K562 (cell line): ENCODE data around the gene SACS. TPM values are rescaled to one million over a fixed set of nuclear protein-coding genes. Genes with fewer than 3 reads are reported as not detected.

Experiments used
- ATAC-seq: fragments of 200-7000 bp; cut with Tn5 transposase; 3 replicates; pipeline ENCODE4 v1.9.1; 2020; ENCODE audit warnings: moderate library complexity
- BruUV-seq: library from RNA; stranded (reverse); fragments of 400-500 nt; replicated peaks from 2 replicates; lab custom pipeline; 2021; lab: Mats Ljungman, UMichigan
- CTCF ChIA-PET: fragments of 300-600 bp; formaldehyde crosslinking; extraction: SDS; loops from one replicate; lab custom pipeline; 2021; ENCODE audit warnings: low intra/inter-chr PET ratio; lab: Yijun Ruan, JAX
- POLR2A ChIA-PET: fragments of 300-600, 350-650 bp; sonication (Branson Sonifier 250); formaldehyde crosslinking; extraction: SDS; loops from one replicate; lab custom pipeline; 2021; ENCODE audit warnings: antibody characterized with exemption, inconsistent platforms; lab: Yijun Ruan, JAX
- DNase-seq, 4 experiments: peaks; one replicate each; pipeline versions ENCODE4 v3.0.0 to v3.0.0-alpha.2; 2011 to 2018; ENCODE audit warnings: low spot score in 3 of 4, mixed read lengths in 3 of 4; ENCODE audit errors: extremely low read depth in 1 of 4
- FAIRE-seq: peaks from 2 replicates; lab custom pipeline; 2011; peaks lifted over from hg19 to GRCh38; lab: Jason Lieb, UNC
- H2AFZ ChIP-seq: 2 replicates; pipeline ENCODE4 v1.6.0; 2011; ENCODE audit warnings: low read depth, low read length, control low read depth, inconsistent platforms
- H3K27ac ChIP-seq: fragments of 200-600 bp; 3 replicates; pipeline ENCODE4 v1.8.0; 2011; ENCODE audit warnings: low read depth, mild to moderate bottlenecking, control low read depth, inconsistent platforms, low read length, moderate library complexity, mixed read lengths; ENCODE audit errors: extremely low read depth
- H3K27me3 ChIP-seq, 2 experiments: fragments of 300-600 bp in 1 of 2; 2 replicates in 1 of 2; 3 replicates in 1 of 2; pipeline versions ENCODE4 v1.6.0 to v1.8.0; 2011; ENCODE audit warnings: inconsistent platforms in 2 of 2, low read length in 2 of 2, mild to moderate bottlenecking in 1 of 2, mixed read lengths in 1 of 2, moderate library complexity in 1 of 2; ENCODE audit not compliant: control insufficient read depth in 2 of 2, insufficient read depth in 2 of 2
- H3K36me3 ChIP-seq: fragments of 300-600 bp; 3 replicates; pipeline ENCODE4 v1.8.0; 2011; ENCODE audit warnings: mild to moderate bottlenecking, low read length, inconsistent platforms; ENCODE audit not compliant: control insufficient read depth, insufficient read depth
- H3K4me1 ChIP-seq, 2 experiments: fragments of 200-600 bp in 1 of 2; replicated peaks in 1 of 2; 2 replicates in 1 of 2; 3 replicates in 1 of 2; pipeline versions ENCODE4 v1.5.1 to v1.8.0; 2011; ENCODE audit warnings: inconsistent platforms in 2 of 2, low read length in 2 of 2, mild to moderate bottlenecking in 1 of 2, mixed read lengths in 1 of 2, moderate library complexity in 1 of 2; ENCODE audit not compliant: control insufficient read depth in 2 of 2, insufficient read depth in 2 of 2
- H3K4me2 ChIP-seq: 2 replicates; pipeline ENCODE4 v1.6.1; 2011; ENCODE audit warnings: low read length, control low read depth, inconsistent platforms, mixed read lengths; ENCODE audit not compliant: insufficient read depth
- H3K4me3 ChIP-seq: fragments of 200-600 bp; sonication (generic), shearing (Covaris generic); 2 replicates; pipeline ENCODE4 v1.5.1; 2016; ENCODE audit warnings: control low read depth, inconsistent platforms
- H3K79me2 ChIP-seq: fragments of 200-600 bp; 3 replicates; pipeline ENCODE4 v1.8.0; 2011; ENCODE audit warnings: low read length, inconsistent platforms; ENCODE audit not compliant: control insufficient read depth, insufficient read depth
- H3K9ac ChIP-seq, 2 experiments: 2 replicates each; pipeline versions ENCODE4 v1.6.0 to v1.6.1; 2011; ENCODE audit warnings: low read depth in 2 of 2, low read length in 2 of 2, control low read depth in 1 of 2, inconsistent platforms in 1 of 2, mild to moderate bottlenecking in 1 of 2, mixed read lengths in 1 of 2; ENCODE audit not compliant: insufficient read depth in 1 of 2
- H3K9me1 ChIP-seq: one replicate; pipeline ENCODE4 v1.6.0; 2011; ENCODE audit warnings: inconsistent platforms, mild to moderate bottlenecking, low read length, moderate library complexity; ENCODE audit not compliant: control insufficient read depth, insufficient read depth
- H3K9me3 ChIP-seq: replicated peaks from 2 replicates; pipeline ENCODE4 v1.5.1; 2011; ENCODE audit warnings: low read depth, low read length, inconsistent platforms; ENCODE audit not compliant: control insufficient read depth, insufficient read depth
- H4K20me1 ChIP-seq: replicated peaks from 2 replicates; pipeline ENCODE4 v1.6.1; 2011; ENCODE audit warnings: low read length, inconsistent platforms, mixed read lengths; ENCODE audit not compliant: control insufficient read depth, insufficient read depth
- FIP1L1 ChIP-seq: fragments of 200-400 bp; formaldehyde crosslinking; IDR thresholded peaks from 2 replicates; pipeline ENCODE4 v1.6.1; 2018; ENCODE audit warnings: mild to moderate bottlenecking, low read depth, low read length; ENCODE audit not compliant: poor library complexity, severe bottlenecking
- HOXB6 ChIP-seq: fragments of 250-450 bp; sonication (Bioruptor Pico); IDR thresholded peaks from 2 replicates; pipeline ENCODE4 v1.5.1; 2022; ENCODE audit warnings: mild to moderate bottlenecking, borderline replicate concordance
- RBM22 ChIP-seq: fragments of 200-400 bp; formaldehyde crosslinking; IDR thresholded peaks from 2 replicates; pipeline ENCODE4 v1.6.1; 2018; ENCODE audit warnings: low read length, low read depth; ENCODE audit not compliant: poor library complexity, severe bottlenecking
- RFX5 ChIP-seq: IDR thresholded peaks from 2 replicates; pipeline ENCODE4 v1.6.1; 2011; ENCODE audit warnings: low read depth, mild to moderate bottlenecking, improper control_type of control experiment, low read length
- ZNF778 ChIP-seq: fragments of 450-650 bp; formaldehyde crosslinking; IDR thresholded peaks from 2 replicates; pipeline ENCODE4 v1.4.0; 2020; ENCODE audit warnings: mild to moderate bottlenecking, moderate library complexity
- WGBS: fragments of 100-300 bp; shearing (Covaris generic); methylation state at CpG from one replicate; pipeline ENCODE4 v1.1.6; 2016; ENCODE audit warnings: low coverage, mixed read lengths; ENCODE audit not compliant: insufficient coverage; ENCODE audit errors: missing lambda C conversion rate; 5-methylcytosine and 5-hydroxymethylcytosine counted together
- in situ Hi-C: fragments of 300-500 bp; cut with MboI; formaldehyde crosslinking; loops from 4 replicates; pipeline ENCODE4 v1.15.0; 2018; ENCODE audit warnings: inconsistent platforms, mixed read lengths
- intact Hi-C: fragments of 100-400 bp; cut with micrococcal nuclease; formaldehyde crosslinking; loops from 2 replicates; pipeline ENCODE4 v1.14.2; 2022
- polyA plus RNA-seq, 8 experiments: library from polyadenylated mRNA; depleted of rRNA in 4 of 8; stranded (reverse) in 5 of 8; unstranded in 3 of 8; fragments of >200 nt; fragmentation: Nextera tagmentation in 2 of 8; fragmentation: Illumina TruSeq in 1 of 8; extraction: Ambion mirVana in 2 of 8; extraction: Trizol in 1 of 8; gene quantifications; 2 replicates each; pipeline versions ENCODE4 v1.2.1 to v1.2.3, GENCODE V29; 2011 to 2014; ENCODE audit warnings: inconsistent platforms in 1 of 8, missing spikeins in 1 of 8
- total RNA-seq, 7 experiments: library from RNA; depleted of rRNA in 6 of 7; stranded (reverse); fragments of >200 nt in 6 of 7; fragmentation: Illumina TruSeq in 2 of 7; extraction: Trizol in 2 of 7; gene quantifications; 2 replicates each; pipeline versions ENCODE4 v1.2.1 to v1.2.3, GENCODE V29; 2011 to 2021; ENCODE audit warnings: low replicate concordance in 1 of 7
- TF ChIP-seq, protein P1 (sequence below): sonication (generic); formaldehyde crosslinking; IDR thresholded peaks from 2 replicates; pipeline ENCODE4 v1.8.0; 2022; ENCODE audit warnings: mild to moderate bottlenecking, low read depth, missing genetic modification reagents
- TF ChIP-seq, protein P2 (sequence below): fragments of 250-450 bp; sonication (Bioruptor Pico); IDR thresholded peaks from 2 replicates; pipeline ENCODE4 v1.8.0; 2022; ENCODE audit warnings: moderate library complexity, mild to moderate bottlenecking, inconsistent platforms

The SACS gene
- total and polyA plus RNA-seq, 9 of the 15 experiments (the other 6 are each of a cell fraction or from before 2014, with no cell fraction given), result 4.7 to 28.2 (median 18.9) TPM

DNA sequence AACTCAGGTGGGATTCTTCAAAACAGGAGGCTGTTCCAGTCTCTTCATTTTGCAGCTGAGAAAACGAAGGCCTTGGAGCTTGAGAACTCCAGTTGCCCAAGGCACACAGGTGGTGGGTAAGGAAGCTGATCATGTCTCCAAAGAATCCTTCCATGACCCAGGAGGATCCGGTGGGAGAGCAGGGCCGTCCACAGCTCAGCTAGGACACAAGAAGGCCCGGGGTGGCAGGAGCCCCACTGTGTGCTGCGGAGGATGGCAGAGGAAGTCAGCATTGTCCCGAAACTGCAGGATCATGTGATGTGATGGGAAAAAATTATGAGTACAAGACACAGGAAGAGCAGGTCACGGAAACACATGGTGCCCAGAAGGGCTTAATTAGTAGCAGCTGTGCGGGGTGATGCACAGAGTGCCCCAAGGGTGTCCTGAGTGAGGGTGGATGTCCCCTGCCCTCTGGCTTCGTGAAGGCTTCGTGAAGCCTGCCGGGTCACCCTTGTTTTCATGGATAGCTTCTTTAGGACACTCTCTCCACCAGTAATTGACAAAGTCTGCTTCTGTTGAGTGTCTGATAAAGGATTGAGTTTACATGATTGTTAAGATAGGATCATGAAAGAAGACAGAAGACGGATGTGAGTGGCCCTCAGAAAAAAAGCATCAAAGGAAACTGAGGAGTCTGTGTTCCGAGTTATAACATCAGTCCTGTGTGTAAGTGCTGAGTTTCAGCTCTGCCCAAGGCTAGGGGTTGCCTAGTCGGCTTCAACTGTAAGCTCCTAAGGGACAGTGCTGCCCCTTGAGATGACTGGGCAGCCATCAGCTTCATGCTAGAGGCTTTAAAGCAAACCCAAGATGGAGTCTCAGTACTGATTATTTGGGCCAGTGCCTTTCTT lies 33.8 kb upstream of the SACS start:
- H3K4me2 ChIP-seq, result no peak overlapping the region
- H3K36me3 ChIP-seq, result no peaks in the 10 kb centered on the region
- H3K4me1 ChIP-seq, result peaks cover 0 to 8% of the 10 kb centered on the region in 2 experiments; a peak in 2 of 5 replicates
- H3K27ac ChIP-seq, result no peak overlapping the region
- ChIA-PET CTCF (interaction anchor here (0.7 to 1.3 kb wide), 2 partner anchors 404 to 433 kb away, joined by 3 to 4 read pairs; no protein-coding TSS in a partner anchor), POLR2A (interaction anchor here (1.0 kb wide), 1 partner anchor 9 kb away, joined by 3 read pairs; no protein-coding TSS in a partner anchor)
- intact Hi-C loops (loop anchor here (10.0 kb wide), 2 partner anchors 248 to 428 kb away; partner anchors contain the start of gene C1QTNF9B), in situ Hi-C loops (loop anchor here (10.0 kb wide), 1 partner anchor 428 kb away; the partner anchor contains the start of gene C1QTNF9B)
- H3K9me3 ChIP-seq, result no peaks in the 10 kb centered on the region
- H3K9me1 ChIP-seq, result no peaks in the 10 kb centered on the region
- no peak for FAIRE-seq
- no peak for DNase-seq
- H2AFZ ChIP-seq, result no peak overlapping the region
- peaks cover 0 to 11% of the 10 kb centered on the region in 2 experiments; a peak in 2 of 5 replicates for H3K27me3 ChIP-seq
- 5% methylated on average over 11 of the region's 14 CpGs for WGBS
- H4K20me1 ChIP-seq, result no peaks in the 10 kb centered on the region
- no peak overlapping the region for H3K4me3 ChIP-seq
- ATAC-seq, result no peak
- no peak for TF ChIP-seq RBM22
- no peak for TF ChIP-seq HOXB6 (CRISPR knock-in tag)
- TF ChIP-seq, protein P1, sequence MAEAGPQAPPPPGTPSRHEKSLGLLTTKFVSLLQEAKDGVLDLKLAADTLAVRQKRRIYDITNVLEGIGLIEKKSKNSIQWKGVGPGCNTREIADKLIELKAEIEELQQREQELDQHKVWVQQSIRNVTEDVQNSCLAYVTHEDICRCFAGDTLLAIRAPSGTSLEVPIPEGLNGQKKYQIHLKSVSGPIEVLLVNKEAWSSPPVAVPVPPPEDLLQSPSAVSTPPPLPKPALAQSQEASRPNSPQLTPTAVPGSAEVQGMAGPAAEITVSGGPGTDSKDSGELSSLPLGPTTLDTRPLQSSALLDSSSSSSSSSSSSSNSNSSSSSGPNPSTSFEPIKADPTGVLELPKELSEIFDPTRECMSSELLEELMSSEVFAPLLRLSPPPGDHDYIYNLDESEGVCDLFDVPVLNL, result no peak
- TF ChIP-seq FIP1L1, result no peak
- TF ChIP-seq ZNF778 (CRISPR knock-in tag), result no peak
- no peak for TF ChIP-seq RFX5
- TF ChIP-seq, protein P2, sequence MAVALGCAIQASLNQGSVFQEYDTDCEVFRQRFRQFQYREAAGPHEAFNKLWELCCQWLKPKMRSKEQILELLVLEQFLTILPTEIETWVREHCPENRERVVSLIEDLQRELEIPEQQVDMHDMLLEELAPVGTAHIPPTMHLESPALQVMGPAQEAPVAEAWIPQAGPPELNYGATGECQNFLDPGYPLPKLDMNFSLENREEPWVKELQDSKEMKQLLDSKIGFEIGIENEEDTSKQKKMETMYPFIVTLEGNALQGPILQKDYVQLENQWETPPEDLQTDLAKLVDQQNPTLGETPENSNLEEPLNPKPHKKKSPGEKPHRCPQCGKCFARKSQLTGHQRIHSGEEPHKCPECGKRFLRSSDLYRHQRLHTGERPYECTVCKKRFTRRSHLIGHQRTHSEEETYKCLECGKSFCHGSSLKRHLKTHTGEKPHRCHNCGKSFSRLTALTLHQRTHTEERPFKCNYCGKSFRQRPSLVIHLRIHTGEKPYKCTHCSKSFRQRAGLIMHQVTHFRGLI, result no peak
- no TSS peak for BruUV-seq
- H3K79me2 ChIP-seq, result no peaks in the 10 kb centered on the region
- H3K9ac ChIP-seq, result no peak overlapping the region
